Lower leg skin (tissue), 3 donors: ENCODE data around the gene DLGAP1.

Experiments used
- CTCF ChIP-seq, 3 donors: fragments of 450-650 bp; IDR thresholded peaks; one replicate each; pipeline ENCODE4 v1.5.1; 2016; ENCODE audit warnings: antibody characterized with exemption in 3 of 3, mild to moderate bottlenecking in 3 of 3, moderate library complexity in 2 of 3
- POLR2A ChIP-seq, 2 donors: fragments of 450-650 bp; IDR thresholded peaks; one replicate each; pipeline ENCODE4 v1.6.1; 2016 to 2017; ENCODE audit warnings: antibody characterized with exemption in 2 of 2, mild to moderate bottlenecking in 1 of 2, moderate library complexity in 1 of 2

- TF ChIP-seq POLR2A (IDR thresholded peaks at IDR 0.05) (no peak), CTCF (IDR thresholded peaks at IDR 0.05) (no peak)
Observed at GRCh38 chr18:3799515-3799914, 655.6 kb downstream of the DLGAP1 start.
